HepG2 (cell line): ENCODE data around the gene TSGA10IP. TPM values are rescaled to one million over a fixed set of nuclear protein-coding genes. Genes with fewer than 3 reads are reported as not detected.
A peak's percentile ranks its signal among the peaks of the same experiment; 100 is the strongest.

Source experiments
- ATAC-seq: fragments of 200-7000 bp; cut with Tn5 transposase; 3 replicates; pipeline ENCODE4 v1.9.1; 2020; ENCODE audit warnings: mild to moderate bottlenecking, moderate library complexity
- BruUV-seq: library from RNA; stranded (reverse); fragments of 400-500 nt; replicated peaks from 2 replicates; lab custom pipeline; 2021; lab: Mats Ljungman, UMichigan
- CTCF ChIA-PET: fragments of 300-600 bp; formaldehyde crosslinking; extraction: SDS; loops from one replicate; lab custom pipeline; 2021; ENCODE audit warnings: low total read pairs, inconsistent platforms, low intra/inter-chr PET ratio; lab: Yijun Ruan, JAX
- POLR2A ChIA-PET: fragments of 350-600 bp; sonication (Branson Sonifier 250); formaldehyde crosslinking; loops from one replicate; lab custom pipeline; 2020; ENCODE audit warnings: antibody characterized with exemption, inconsistent platforms; lab: Yijun Ruan, JAX
- DNase-seq: peaks from one replicate; pipeline ENCODE4 v3.0.0-alpha.2; 2015; ENCODE audit warnings: low spot score
- FAIRE-seq: peaks from 3 replicates; lab custom pipeline; 2011; peaks lifted over from hg19 to GRCh38; lab: Jason Lieb, UNC
- H2AFZ ChIP-seq: one replicate; pipeline ENCODE4 v1.6.1; 2011; ENCODE audit warnings: low read length, inconsistent platforms
- H3K27ac ChIP-seq: fragments of 300-600 bp; 3 replicates; pipeline ENCODE4 v1.8.0; 2011; ENCODE audit warnings: mixed run types, mild to moderate bottlenecking, mixed read lengths, low read length, inconsistent platforms; ENCODE audit not compliant: insufficient read depth; ENCODE audit errors: extremely low read length
- H3K27me3 ChIP-seq, 2 experiments: fragments of 200-600 bp in 1 of 2; 2 replicates in 1 of 2; 3 replicates in 1 of 2; pipeline versions ENCODE4 v1.6.0 to v1.8.0; 2011; ENCODE audit warnings: low read length in 2 of 2, mild to moderate bottlenecking in 2 of 2, moderate library complexity in 2 of 2, inconsistent platforms in 1 of 2; ENCODE audit not compliant: insufficient read depth in 2 of 2, control insufficient read depth in 1 of 2
- H3K36me3 ChIP-seq, 2 experiments: fragments of 200-600 bp in 1 of 2; replicated peaks in 1 of 2; 2 replicates in 1 of 2; 3 replicates in 1 of 2; pipeline versions ENCODE4 v1.5.1 to v1.8.0; 2011; ENCODE audit warnings: low read length in 2 of 2, inconsistent platforms in 1 of 2; ENCODE audit not compliant: insufficient read depth in 2 of 2, control insufficient read depth in 1 of 2
- H3K4me1 ChIP-seq: 2 replicates; pipeline ENCODE4 v1.5.1; 2012; ENCODE audit warnings: low read length, inconsistent platforms; ENCODE audit not compliant: insufficient read depth
- H3K4me2 ChIP-seq: 2 replicates; pipeline ENCODE4 v1.6.0; 2011; ENCODE audit warnings: low read depth, low read length, inconsistent platforms
- H3K4me3 ChIP-seq, 3 experiments: fragments of 200-600 bp in 1 of 3; sonication (generic), shearing (Covaris generic) in 1 of 3; replicated peaks in 1 of 3; 2 replicates each; pipeline ENCODE4 v1.5.1; 2011 to 2016; ENCODE audit warnings: low read length in 3 of 3, inconsistent platforms in 2 of 3, low read depth in 2 of 3, mild to moderate bottlenecking in 2 of 3, control low read depth in 1 of 3, mixed read lengths in 1 of 3; ENCODE audit not compliant: insufficient read depth in 1 of 3
- H3K79me2 ChIP-seq: one replicate; pipeline ENCODE4 v1.6.1; 2011; ENCODE audit warnings: low read length, inconsistent platforms; ENCODE audit not compliant: insufficient read depth
- H3K9ac ChIP-seq: 2 replicates; pipeline ENCODE4 v1.6.0; 2011; ENCODE audit warnings: mild to moderate bottlenecking, low read depth, low read length, inconsistent platforms; ENCODE audit not compliant: insufficient read depth
- H3K9me3 ChIP-seq: 2 replicates; pipeline ENCODE4 v1.5.1; 2012; ENCODE audit warnings: mild to moderate bottlenecking, low read length
- H4K20me1 ChIP-seq: 2 replicates; pipeline ENCODE4 v1.6.0; 2011; ENCODE audit warnings: inconsistent platforms, mild to moderate bottlenecking, low read length, moderate library complexity; ENCODE audit not compliant: insufficient read depth
- AGO2 ChIP-seq: fragments of 200-400 bp; formaldehyde crosslinking; optimal IDR thresholded peaks from 2 replicates; pipeline ENCODE3; 2017; ENCODE audit warnings: mild to moderate bottlenecking, low read depth, low read length, moderate library complexity
- AHDC1 ChIP-seq: sonication (generic); formaldehyde crosslinking; IDR thresholded peaks from 2 replicates; pipeline ENCODE4 v1.5.1; 2020; ENCODE audit warnings: mild to moderate bottlenecking, missing genetic modification reagents, borderline replicate concordance
- WGBS: methylation state at CpG from one replicate; pipeline ENCODE4 v1.1.6; 2017; ENCODE audit warnings: low lambda C conversion rate; 5-methylcytosine and 5-hydroxymethylcytosine counted together
- in situ Hi-C: cut with HindIII; loops from 2 replicates; pipeline ENCODE4 v1.10.0; 2017; ENCODE audit warnings: low pct_unique_long_range_greater_than_20kb; ENCODE audit not compliant: extremely low pct_ligation_motif_present
- intact Hi-C: fragments of 100-400 bp; cut with micrococcal nuclease; formaldehyde crosslinking; loops from one replicate; pipeline ENCODE4 v1.10.0; 2022; ENCODE audit not compliant: unreplicated experiment
- polyA plus RNA-seq, 8 experiments: library from polyadenylated mRNA; depleted of rRNA in 3 of 8; stranded (reverse) in 7 of 8; unstranded in 1 of 8; fragments of >200 nt; fragmentation: Illumina TruSeq in 4 of 8; extraction: Trizol in 4 of 8; gene quantifications; 2 replicates each; pipeline versions ENCODE4 v1.2.1 to v1.2.3, GENCODE V29; 2011 to 2016; ENCODE audit warnings: low read depth in 4 of 8, missing spikeins in 1 of 8, mixed read lengths in 1 of 8; ENCODE audit not compliant: insufficient read depth in 1 of 8
- total RNA-seq, 5 experiments: library from RNA; depleted of rRNA; stranded (reverse); fragments of >200 nt; fragmentation: Illumina TruSeq; extraction: Trizol; gene quantifications; 2 replicates each; pipeline ENCODE4 v1.2.3, GENCODE V29; 2016; ENCODE audit warnings: low read depth in 1 of 5

The TSGA10IP gene
- total and polyA plus RNA-seq, 2 of the 13 experiments (the other 11 are each of a cell fraction or from before 2014, with no cell fraction given) = not detected

- H3K9ac ChIP-seq = no peak overlapping the region
- in situ Hi-C loops = no loop called here
Observed at GRCh38 chr11:66006134-66006890, 61.0 kb downstream of the TSGA10IP start.

More at GRCh38 chr11:66006134-66006890, 61.0 kb downstream of the TSGA10IP start:
- ChIA-PET CTCF (no interaction called here), POLR2A (no interaction called here)
- Histone ChIP-seq H3K4me2 (no peak overlapping the region), H3K4me1 (peaks cover 31% of the 10 kb centered on the region), H2AFZ (no peak overlapping the region), H3K79me2 (peaks cover 17% of the 10 kb centered on the region), H4K20me1 (no peaks in the 10 kb centered on the region), H3K27ac (no peak overlapping the region), H3K27me3 (peaks cover 2 to 14% of the 10 kb centered on the region in 2 experiments; a peak in 4 of 5 replicates), H3K36me3 (peaks cover 1 to 7% of the 10 kb centered on the region in 2 experiments; a peak in 3 of 5 replicates), H3K4me3 (no peak overlapping the region)
- intact Hi-C loops = no loop called here
- 91% methylated on average over 10 of the region's 13 CpGs for WGBS
- ATAC-seq (no peak), FAIRE-seq (no peak), DNase-seq (no peak)
- no TSS peak for BruUV-seq
- no peak for TF ChIP-seq AHDC1
- TF ChIP-seq AGO2 = peak; percentile 55
- TF ChIP-seq, all 625 proteins: peak for 1
- H3K9me3 ChIP-seq = no peaks in the 10 kb centered on the region
